Measurements from ENCODE around the gene ARL13B. TPM values are rescaled to one million over a fixed set of nuclear protein-coding genes. Genes with fewer than 3 reads are reported as not detected.

The ARL13B gene
- total and polyA plus RNA-seq, 10 of the 15 experiments (the other 5 are each of a cell fraction or from before 2014, with no cell fraction given), result 3.0 to 10.4 (median 7.9) TPM

GRCh38 chr3:94093151-94093550 is 113.2 kb downstream of the ARL13B start (continued):
- TF ChIP-seq CTCF (IDR thresholded peaks at IDR 0.05 in 2 of 3, conservative IDR thresholded peaks at IDR 0.05 in 1 of 3; ENCODE audit: control insufficient read depth in 2 of 3, extremely low read depth in 1 of 3, insufficient read depth in 1 of 3, low read depth in 3 of 3, low read length in 3 of 3), result no peak
- TF ChIP-seq, protein P1, sequence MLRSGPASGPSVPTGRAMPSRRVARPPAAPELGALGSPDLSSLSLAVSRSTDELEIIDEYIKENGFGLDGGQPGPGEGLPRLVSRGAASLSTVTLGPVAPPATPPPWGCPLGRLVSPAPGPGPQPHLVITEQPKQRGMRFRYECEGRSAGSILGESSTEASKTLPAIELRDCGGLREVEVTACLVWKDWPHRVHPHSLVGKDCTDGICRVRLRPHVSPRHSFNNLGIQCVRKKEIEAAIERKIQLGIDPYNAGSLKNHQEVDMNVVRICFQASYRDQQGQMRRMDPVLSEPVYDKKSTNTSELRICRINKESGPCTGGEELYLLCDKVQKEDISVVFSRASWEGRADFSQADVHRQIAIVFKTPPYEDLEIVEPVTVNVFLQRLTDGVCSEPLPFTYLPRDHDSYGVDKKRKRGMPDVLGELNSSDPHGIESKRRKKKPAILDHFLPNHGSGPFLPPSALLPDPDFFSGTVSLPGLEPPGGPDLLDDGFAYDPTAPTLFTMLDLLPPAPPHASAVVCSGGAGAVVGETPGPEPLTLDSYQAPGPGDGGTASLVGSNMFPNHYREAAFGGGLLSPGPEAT (IDR thresholded peaks at IDR 0.05; ENCODE audit: low read depth), result no peak
- no peak for TF ChIP-seq NR2F1 (conservative IDR thresholded peaks at IDR 0.05)
- no peak for TF ChIP-seq MTA3 (IDR thresholded peaks at IDR 0.05; ENCODE audit: borderline replicate concordance, low read length)
- no peak for TF ChIP-seq SMAD1 (IDR thresholded peaks at IDR 0.05; ENCODE audit: low read depth, partially characterized antibody)
- TF ChIP-seq, protein P2, sequence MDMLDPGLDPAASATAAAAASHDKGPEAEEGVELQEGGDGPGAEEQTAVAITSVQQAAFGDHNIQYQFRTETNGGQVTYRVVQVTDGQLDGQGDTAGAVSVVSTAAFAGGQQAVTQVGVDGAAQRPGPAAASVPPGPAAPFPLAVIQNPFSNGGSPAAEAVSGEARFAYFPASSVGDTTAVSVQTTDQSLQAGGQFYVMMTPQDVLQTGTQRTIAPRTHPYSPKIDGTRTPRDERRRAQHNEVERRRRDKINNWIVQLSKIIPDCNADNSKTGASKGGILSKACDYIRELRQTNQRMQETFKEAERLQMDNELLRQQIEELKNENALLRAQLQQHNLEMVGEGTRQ (IDR thresholded peaks at IDR 0.05; ENCODE audit: borderline replicate concordance, low read depth, low read length), result no peak
- TF ChIP-seq SRF (IDR thresholded peaks at IDR 0.05; ENCODE audit: low read depth in 2 of 2, low read length in 2 of 2), result no peak
- no peak for TF ChIP-seq ATF3 (IDR thresholded peaks at IDR 0.05; ENCODE audit: borderline replicate concordance, extremely low read depth, low read depth, low read length)
